Measurements from ENCODE around the gene LRRC32. TPM values are rescaled to one million over a fixed set of nuclear protein-coding genes. Genes with fewer than 3 reads are reported as not detected.

LRRC32 gene
- total and polyA plus RNA-seq, 2 experiments from 2014 or later: 4.0 to 7.9 TPM

DNA sequence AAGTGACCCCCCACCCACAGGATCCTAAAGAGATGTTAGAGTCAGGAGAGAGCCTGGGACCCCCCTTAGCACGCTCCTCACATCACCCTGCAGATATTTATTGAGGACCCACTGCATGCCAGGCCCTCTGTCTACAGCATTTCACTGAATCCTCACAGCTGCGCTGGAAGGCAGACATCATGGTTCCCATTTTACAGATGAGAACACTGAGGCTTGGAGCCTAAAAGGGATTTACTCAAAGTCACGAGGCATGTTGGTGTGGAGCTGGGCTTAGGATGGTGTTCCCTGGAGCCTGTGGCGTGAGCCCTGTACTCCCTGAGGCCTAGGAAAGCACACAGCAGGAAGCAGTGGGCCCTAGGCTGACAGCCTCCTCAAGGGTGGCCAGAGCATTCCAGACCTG is 39.2 kb upstream of the LRRC32 start:
- Histone ChIP-seq H3K9ac (no peak overlapping the region), H3K9me3 (ENCODE audit: low read depth) (no peaks in the 10 kb centered on the region)

DNA sequence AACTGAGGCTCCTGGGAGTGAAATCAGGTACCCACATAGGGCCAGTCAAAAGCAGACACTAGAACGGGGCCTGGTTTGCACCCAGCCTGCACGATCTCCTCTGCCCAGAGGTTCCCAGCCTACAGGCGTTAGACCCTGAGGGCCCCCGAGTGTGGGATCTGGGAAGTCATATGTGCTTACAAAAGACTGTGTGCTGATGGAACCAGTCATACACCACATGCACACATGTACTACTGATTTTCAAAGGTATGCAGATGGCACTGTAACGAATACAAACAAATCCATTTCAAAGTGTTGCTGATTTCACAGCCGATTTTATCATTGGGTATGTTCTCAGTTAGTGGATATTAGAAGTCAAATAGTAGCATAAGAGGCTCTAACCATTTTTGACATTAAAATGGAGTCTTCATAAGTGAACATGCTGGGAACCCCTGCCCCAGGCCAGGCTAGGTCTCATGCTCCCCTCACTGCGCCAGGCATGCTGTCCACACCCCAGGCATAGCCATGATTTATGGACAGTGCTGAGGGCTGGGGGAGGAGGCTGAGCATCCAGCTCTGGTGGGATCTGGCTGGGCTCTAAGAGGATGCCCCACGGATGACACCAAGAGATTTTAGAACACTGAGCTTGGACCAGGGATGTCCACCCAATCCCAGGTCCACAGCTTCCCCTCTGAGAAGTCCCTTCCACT is 38.6 kb upstream of the LRRC32 start:
- in situ Hi-C loops (cut with MboI): no loop called here
- no peak for DNase-seq
- no peaks in the 10 kb centered on the region for H3K79me2 ChIP-seq (ENCODE audit: insufficient read depth)
- no peaks in the 10 kb centered on the region for H4K20me1 ChIP-seq (ENCODE audit: insufficient read depth)
- H3F3A ChIP-seq (ENCODE audit: insufficient read depth): no peaks in the 10 kb centered on the region
- H3K4me1 ChIP-seq (ENCODE audit: insufficient read depth): no peaks in the 10 kb centered on the region
- no peak overlapping the region for H3K27ac ChIP-seq
- H3K4me2 ChIP-seq (ENCODE audit: unreplicated experiment): no peak overlapping the region
- no peaks in the 10 kb centered on the region for H3K9me2 ChIP-seq (ENCODE audit: insufficient read depth)
- no peaks in the 10 kb centered on the region for H3K36me3 ChIP-seq (ENCODE audit: low read depth)
- TF ChIP-seq EZH2phosphoT487 (IDR thresholded peaks at IDR 0.05; ENCODE audit: insufficient read depth, low read depth) (no peak), EZH2 (IDR thresholded peaks at IDR 0.05; ENCODE audit: insufficient read depth, poor library complexity, severe bottlenecking) (no peak)
- H3K9ac ChIP-seq: no peak overlapping the region
- no peaks in the 10 kb centered on the region for H3K27me3 ChIP-seq (replicated peaks; ENCODE audit: insufficient read depth)
- no peak overlapping the region for H3K4me3 ChIP-seq
- no peak overlapping the region for H2AFZ ChIP-seq
- WGBS, 2 experiments (ENCODE audit: low coverage in 1 of 2, low lambda C conversion rate in 2 of 2, missing lambda C conversion rate in 2 of 2): 79 to 83% methylated on average over 8 of the region's 8 CpGs
- H3K9me3 ChIP-seq (ENCODE audit: low read depth): no peaks in the 10 kb centered on the region

More for the DNA sequence above, 39.2 kb upstream of the LRRC32 start:
- Histone ChIP-seq H3K9me2 (ENCODE audit: insufficient read depth) (no peaks in the 10 kb centered on the region), H3K36me3 (ENCODE audit: low read depth) (no peaks in the 10 kb centered on the region), H3K4me3 (no peak overlapping the region), H3K4me1 (ENCODE audit: insufficient read depth) (no peaks in the 10 kb centered on the region), H2AFZ (no peak overlapping the region), H3K4me2 (ENCODE audit: unreplicated experiment) (no peak overlapping the region), H3K27ac (no peak overlapping the region), H3F3A (ENCODE audit: insufficient read depth) (no peaks in the 10 kb centered on the region), H3K27me3 (replicated peaks; ENCODE audit: insufficient read depth) (no peaks in the 10 kb centered on the region), H4K20me1 (ENCODE audit: insufficient read depth) (no peaks in the 10 kb centered on the region), H3K79me2 (ENCODE audit: insufficient read depth) (no peaks in the 10 kb centered on the region)
- 89 to 90% methylated on average over 4 of the region's 4 CpGs for WGBS, 2 experiments (ENCODE audit: low coverage in 1 of 2, low lambda C conversion rate in 2 of 2, missing lambda C conversion rate in 2 of 2)
- in situ Hi-C loops (cut with MboI): no loop called here
- no peak for DNase-seq
- TF ChIP-seq EZH2 (IDR thresholded peaks at IDR 0.05; ENCODE audit: insufficient read depth, poor library complexity, severe bottlenecking) (no peak), EZH2phosphoT487 (IDR thresholded peaks at IDR 0.05; ENCODE audit: insufficient read depth, low read depth) (no peak)

DNA sequence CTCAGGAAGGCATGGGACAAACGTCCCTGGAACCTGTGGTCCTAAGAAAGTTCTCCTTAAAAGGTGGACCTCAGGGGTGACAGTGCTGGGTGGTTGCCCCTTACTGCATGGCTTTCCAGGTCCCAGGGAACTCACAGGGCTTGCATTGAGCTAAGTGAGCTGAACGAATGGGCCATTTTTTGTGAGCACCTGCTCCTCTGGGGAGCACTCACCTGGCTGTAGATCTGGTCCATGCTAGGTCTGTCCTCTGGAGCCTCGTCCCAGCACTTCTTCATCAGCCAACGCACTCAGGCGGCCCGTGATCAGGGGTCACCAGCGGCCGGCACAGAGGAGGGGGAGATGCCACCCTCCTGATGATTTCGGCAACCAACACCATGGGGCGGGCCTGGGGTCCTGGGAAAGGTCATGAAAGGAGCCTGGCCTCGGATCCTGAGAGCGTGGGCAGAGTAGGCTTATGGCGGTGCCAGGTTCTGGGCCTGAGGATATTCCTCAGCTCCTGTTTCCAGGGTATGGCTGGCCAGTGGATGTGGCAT is 36.8 kb upstream of the LRRC32 start:
- Histone ChIP-seq H3K27me3 (replicated peaks; ENCODE audit: insufficient read depth) (no peaks in the 10 kb centered on the region), H3K4me2 (ENCODE audit: unreplicated experiment) (no peak overlapping the region), H3K9ac (no peak overlapping the region), H3K27ac (no peak overlapping the region), H2AFZ (no peak overlapping the region), H4K20me1 (ENCODE audit: insufficient read depth) (no peaks in the 10 kb centered on the region), H3K9me2 (ENCODE audit: insufficient read depth) (no peaks in the 10 kb centered on the region), H3K4me1 (ENCODE audit: insufficient read depth) (0 out of 2 replicates have a peak, but pooled peaks cover under 1% of the 10 kb centered on the region), H3K9me3 (ENCODE audit: low read depth) (no peaks in the 10 kb centered on the region), H3K36me3 (ENCODE audit: low read depth) (no peaks in the 10 kb centered on the region), H3K4me3 (no peak overlapping the region), H3K79me2 (ENCODE audit: insufficient read depth) (no peaks in the 10 kb centered on the region), H3F3A (ENCODE audit: insufficient read depth) (no peaks in the 10 kb centered on the region)
- in situ Hi-C loops (cut with MboI): no loop called here
- TF ChIP-seq EZH2 (IDR thresholded peaks at IDR 0.05; ENCODE audit: insufficient read depth, poor library complexity, severe bottlenecking) (no peak), EZH2phosphoT487 (IDR thresholded peaks at IDR 0.05; ENCODE audit: insufficient read depth, low read depth) (no peak)
- WGBS, 2 experiments (ENCODE audit: low coverage in 1 of 2, low lambda C conversion rate in 2 of 2, missing lambda C conversion rate in 2 of 2): 68 to 73% methylated on average over 12 to 13 of the region's 13 CpGs
- no peak for DNase-seq

DNA sequence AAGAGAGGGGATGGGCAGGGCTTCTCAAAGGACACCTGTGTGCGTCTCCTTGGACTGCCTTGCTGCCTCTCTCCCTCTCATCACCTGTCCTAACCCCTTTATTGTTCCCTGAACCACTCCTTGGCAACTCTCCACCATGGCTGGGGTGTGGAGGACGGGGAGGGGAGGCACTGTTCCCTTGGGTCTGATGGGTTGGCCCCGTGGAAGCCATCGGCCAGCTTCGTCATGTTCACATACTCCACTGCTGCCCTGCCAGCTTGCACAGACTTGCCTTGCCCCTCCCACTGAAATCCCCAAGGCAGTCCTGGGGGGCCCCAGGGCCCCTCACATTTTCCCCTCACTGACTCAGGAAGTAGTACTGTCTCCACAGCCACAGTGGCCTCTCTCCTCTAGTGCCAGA is 36.1 kb upstream of the LRRC32 start:
- Histone ChIP-seq H2AFZ (no peak overlapping the region), H3F3A (ENCODE audit: insufficient read depth) (no peaks in the 10 kb centered on the region), H3K4me2 (ENCODE audit: unreplicated experiment) (no peak overlapping the region), H3K79me2 (ENCODE audit: insufficient read depth) (no peaks in the 10 kb centered on the region), H3K27me3 (replicated peaks; ENCODE audit: insufficient read depth) (no peaks in the 10 kb centered on the region), H4K20me1 (ENCODE audit: insufficient read depth) (no peaks in the 10 kb centered on the region), H3K9ac (no peak overlapping the region), H3K4me1 (ENCODE audit: insufficient read depth) (peaks cover 7% of the 10 kb centered on the region; the same call in 1 of the 2 replicates), H3K9me2 (ENCODE audit: insufficient read depth) (no peaks in the 10 kb centered on the region), H3K27ac (no peak overlapping the region), H3K9me3 (ENCODE audit: low read depth) (no peaks in the 10 kb centered on the region), H3K36me3 (ENCODE audit: low read depth) (no peaks in the 10 kb centered on the region), H3K4me3 (no peak overlapping the region)
- TF ChIP-seq EZH2phosphoT487 (IDR thresholded peaks at IDR 0.05; ENCODE audit: insufficient read depth, low read depth): no peak
- TF ChIP-seq EZH2 (IDR thresholded peaks at IDR 0.05; ENCODE audit: insufficient read depth, poor library complexity, severe bottlenecking): no peak
- 78 to 83% methylated on average over 4 to 5 of the region's 5 CpGs for WGBS, 2 experiments (ENCODE audit: low coverage in 1 of 2, low lambda C conversion rate in 2 of 2, missing lambda C conversion rate in 2 of 2)
- in situ Hi-C loops (cut with MboI): no loop called here
- no peak for DNase-seq

Measured in GM23248 (cell line).